ENCODE measurements around the gene HNRNPA1. TPM values are rescaled to one million over a fixed set of nuclear protein-coding genes. Genes with fewer than 3 reads are reported as not detected.
"Not testable (repeated sequence)": the region's sequence is repeated elsewhere in the genome, so short reads cannot be mapped to it uniquely, and the experiment has no call there.

The HNRNPA1 gene
- total RNA-seq, 1 donor from 2014 or later, result 292 TPM

DNA sequence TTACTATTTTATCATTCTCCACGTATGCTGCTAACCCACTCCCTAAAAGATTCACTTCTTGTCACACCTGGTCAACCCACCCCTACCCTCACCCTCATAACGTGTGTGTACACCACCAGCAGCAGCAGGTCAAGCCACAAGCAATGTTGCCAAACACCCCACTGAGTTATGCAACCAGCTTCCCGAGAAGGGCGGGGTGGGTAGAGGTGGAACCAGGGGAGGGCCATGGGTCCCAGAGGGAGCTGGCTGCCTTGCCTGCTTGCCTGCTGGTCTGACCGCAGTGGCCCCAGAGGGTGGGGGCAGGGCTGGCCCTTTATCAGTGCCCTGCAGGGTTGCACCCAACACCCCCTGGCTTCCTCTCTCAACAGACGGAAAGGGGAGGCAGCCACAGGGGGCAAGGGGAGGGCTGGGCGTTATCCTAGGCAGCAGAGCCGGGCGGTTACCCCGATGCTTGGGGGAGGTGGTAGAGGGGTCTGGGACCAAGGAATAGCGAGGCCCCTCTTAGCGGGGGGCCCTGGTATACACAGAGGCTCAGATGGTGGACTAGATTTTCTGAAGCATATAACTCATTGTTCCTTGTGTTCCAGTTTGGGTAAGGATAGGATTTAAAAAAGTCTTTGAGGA lies 23.8 kb downstream of the HNRNPA1 start:
- DNase-seq (ENCODE audit: low spot score in 2 of 2), result peak; percentile 27 to 76
- Histone ChIP-seq H3K27me3 (no peaks in the 10 kb centered on the region), H3K27ac (no peak overlapping the region), H3K9me3 (no peaks in the 10 kb centered on the region), H3K4me3 (no peak overlapping the region), H3K4me1 (peaks cover 0 to 5% of the 10 kb centered on the region in 2 donors), H3K36me3 (no peaks in the 10 kb centered on the region)
- TF ChIP-seq CTCF (IDR thresholded peaks at IDR 0.05), result no peak
- intact Hi-C loops (cut with DNase I), result no loop called here

GRCh38 chr12:54306925-54307741 lies 26.6 kb downstream of the HNRNPA1 start:
- H3K27ac ChIP-seq, result no peak overlapping the region

GRCh38 chr12:54311051-54311450 lies 30.5 kb downstream of the HNRNPA1 start:
- no peaks in the 10 kb centered on the region for H3K27me3 ChIP-seq
- DNase-seq (ENCODE audit: low spot score in 2 of 2), result no peak

More at GRCh38 chr12:54306925-54307741, 26.6 kb downstream of the HNRNPA1 start:
- Histone ChIP-seq H3K4me1 (no peaks in the 10 kb centered on the region), H3K36me3 (no peaks in the 10 kb centered on the region), H3K27me3 (no peaks in the 10 kb centered on the region), H3K4me3 (no peak overlapping the region), H3K9me3 (no peaks in the 10 kb centered on the region)
- intact Hi-C loops (cut with DNase I), result no loop called here
- no peak for TF ChIP-seq CTCF (IDR thresholded peaks at IDR 0.05)
- DNase-seq (ENCODE audit: low spot score in 2 of 2), result peak; percentile 27 to 72

DNA sequence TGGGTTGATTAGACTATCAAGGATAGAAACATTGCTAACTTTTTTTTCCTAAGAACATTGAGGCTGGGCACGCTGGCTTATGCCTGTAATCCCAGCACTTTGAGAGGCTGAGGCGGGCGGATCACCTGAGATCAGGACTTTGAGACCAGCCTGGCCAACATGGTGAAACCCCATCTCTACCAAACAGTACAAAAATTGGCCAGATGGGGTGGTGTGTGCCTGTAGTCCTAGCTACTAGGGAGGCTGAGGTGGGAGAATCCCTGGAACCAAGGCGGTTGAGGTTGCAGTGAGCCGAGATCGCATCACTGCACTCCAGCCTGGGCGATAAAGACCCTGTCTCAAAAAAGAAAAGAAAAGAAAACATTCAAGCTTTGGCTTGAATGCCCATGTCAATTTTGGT lies 31.8 kb downstream of the HNRNPA1 start:
- H3K4me3 ChIP-seq; H3K36me3 ChIP-seq; H3K4me1 ChIP-seq; H3K9me3 ChIP-seq; H3K27me3 ChIP-seq; DNase-seq (ENCODE audit: low spot score in 2 of 2); intact Hi-C loops (cut with DNase I); H3K27ac ChIP-seq: not testable (repeated sequence)

More at GRCh38 chr12:54311051-54311450, 30.5 kb downstream of the HNRNPA1 start:
- intact Hi-C loops (cut with DNase I), result no loop called here
- H3K4me3 ChIP-seq, result no peak overlapping the region
- TF ChIP-seq CTCF (IDR thresholded peaks at IDR 0.05), result no peak
- no peaks in the 10 kb centered on the region for H3K36me3 ChIP-seq
- no peak overlapping the region for H3K27ac ChIP-seq
- no peaks in the 10 kb centered on the region for H3K9me3 ChIP-seq
- H3K4me1 ChIP-seq, result no peaks in the 10 kb centered on the region

- intact Hi-C loops (cut with DNase I), result no loop called here
- H3K36me3 ChIP-seq, result no peaks in the 10 kb centered on the region
- H3K4me3 ChIP-seq, result no peak overlapping the region
Measured at GRCh38 chr12:54321363-54321762, 40.8 kb downstream of the HNRNPA1 start.

More at GRCh38 chr12:54321363-54321762, 40.8 kb downstream of the HNRNPA1 start:
- DNase-seq (ENCODE audit: low spot score in 2 of 2), result no peak
- Histone ChIP-seq H3K27me3 (no peaks in the 10 kb centered on the region), H3K9me3 (no peaks in the 10 kb centered on the region), H3K27ac (no peak overlapping the region), H3K4me1 (peaks cover 2 to 6% of the 10 kb centered on the region in 2 donors)
- no peak for TF ChIP-seq CTCF (IDR thresholded peaks at IDR 0.05)

All from ascending aorta (tissue), 2 donors.